CD14-positive monocyte (primary cell): ENCODE data around the gene GGA3. TPM values are rescaled to one million over a fixed set of nuclear protein-coding genes. Genes with fewer than 3 reads are reported as not detected.

ENCODE experiments used
- DNase-seq, 3 donors: peaks; one replicate each; pipeline ENCODE4 v3.0.0-alpha.2; 2011 to 2022
- H2AFZ ChIP-seq: 2 replicates; pipeline ENCODE4 v1.6.0; 2012; ENCODE audit warnings: mild to moderate bottlenecking, low read depth, low read length, inconsistent platforms; ENCODE audit not compliant: insufficient read depth, poor library complexity, severe bottlenecking
- H3K27ac ChIP-seq, 2 donors: 1 replicate in 1 of 2; 2 replicates in 1 of 2; pipeline ENCODE4 v1.5.1; 2012 to 2013; ENCODE audit warnings: low read length in 2 of 2, control low read depth in 1 of 2, inconsistent platforms in 1 of 2, low read depth in 1 of 2, mild to moderate bottlenecking in 1 of 2
- H3K27me3 ChIP-seq, 2 donors: one replicate each; pipeline versions ENCODE4 v1.6.0 to v1.6.1; 2011 to 2013; ENCODE audit warnings: low read length in 2 of 2; ENCODE audit not compliant: control insufficient read depth in 2 of 2, insufficient read depth in 2 of 2
- H3K36me3 ChIP-seq, 2 donors: replicated peaks in 1 of 2; 1 replicate in 1 of 2; 2 replicates in 1 of 2; pipeline versions ENCODE4 v1.5.1 to v1.6.1; 2012 to 2013; ENCODE audit warnings: low read length in 2 of 2, control low read depth in 1 of 2, inconsistent platforms in 1 of 2, mild to moderate bottlenecking in 1 of 2; ENCODE audit not compliant: insufficient read depth in 2 of 2, control insufficient read depth in 1 of 2
- H3K4me1 ChIP-seq, 2 donors: 1 replicate in 1 of 2; 2 replicates in 1 of 2; pipeline versions ENCODE4 v1.5.1 to v1.6.1; 2012 to 2013; ENCODE audit warnings: low read length in 2 of 2, control low read depth in 1 of 2, inconsistent platforms in 1 of 2, mild to moderate bottlenecking in 1 of 2, moderate library complexity in 1 of 2; ENCODE audit not compliant: insufficient read depth in 2 of 2, control insufficient read depth in 1 of 2
- H3K4me2 ChIP-seq: replicated peaks from 2 replicates; pipeline ENCODE3; 2012; ENCODE audit warnings: low read length, moderate library complexity, mild to moderate bottlenecking; ENCODE audit not compliant: poor library complexity, severe bottlenecking; ENCODE audit errors: extremely low read depth
- H3K4me3 ChIP-seq, 3 experiments: fragments of 200-600 bp in 1 of 3; sonication (generic) in 1 of 3; replicated peaks in 1 of 3; 1 replicate in 2 of 3; 2 replicates in 1 of 3; pipeline ENCODE4 v1.5.1; 2011 to 2013; ENCODE audit warnings: low read length in 3 of 3, mild to moderate bottlenecking in 3 of 3, control low read depth in 2 of 3, low read depth in 2 of 3, inconsistent platforms in 1 of 3, moderate library complexity in 1 of 3
- H3K79me2 ChIP-seq: 2 replicates; pipeline ENCODE4 v1.6.0; 2012; ENCODE audit warnings: mild to moderate bottlenecking, control low read depth, inconsistent platforms, low read length, moderate library complexity; ENCODE audit not compliant: insufficient read depth
- H3K9ac ChIP-seq: 2 replicates; pipeline ENCODE4 v1.6.0; 2017; ENCODE audit warnings: low read length, mild to moderate bottlenecking; ENCODE audit not compliant: insufficient read depth, poor library complexity, severe bottlenecking
- H3K9me3 ChIP-seq, 2 donors: replicated peaks in 1 of 2; 1 replicate in 1 of 2; 2 replicates in 1 of 2; pipeline versions ENCODE4 v1.5.1 to v1.6.1; 2012 to 2013; ENCODE audit warnings: low read length in 2 of 2, control low read depth in 1 of 2; ENCODE audit not compliant: control insufficient read depth in 1 of 2, insufficient read depth in 1 of 2
- H4K20me1 ChIP-seq: 2 replicates; pipeline ENCODE4 v1.6.0; 2012; ENCODE audit warnings: mild to moderate bottlenecking, low read length, control low read depth, moderate library complexity; ENCODE audit not compliant: insufficient read depth
- H3K27ac Mint-ChIP-seq, 7 donors: one replicate each; pipeline ENCODE4 v1.8.0; 2020; ENCODE audit warnings: mild to moderate bottlenecking in 7 of 7, mixed read lengths in 7 of 7, moderate library complexity in 6 of 7, inconsistent platforms in 2 of 7
- H3K27me3 Mint-ChIP-seq, 3 donors: one replicate each; pipeline ENCODE4 v1.8.0; 2021 to 2022; ENCODE audit warnings: low read depth in 3 of 3, mild to moderate bottlenecking in 3 of 3, mixed read lengths in 3 of 3, moderate library complexity in 3 of 3, inconsistent platforms in 1 of 3
- H3K36me3 Mint-ChIP-seq, 2 donors: one replicate each; pipeline ENCODE4 v1.8.0; 2020; ENCODE audit warnings: mixed read lengths in 2 of 2, inconsistent platforms in 1 of 2, mild to moderate bottlenecking in 1 of 2
- H3K4me1 Mint-ChIP-seq: one replicate; pipeline ENCODE4 v1.8.0; 2020; ENCODE audit warnings: mild to moderate bottlenecking, mixed read lengths
- H3K4me3 Mint-ChIP-seq, 2 donors: one replicate each; pipeline ENCODE4 v1.8.0; 2020; ENCODE audit warnings: mild to moderate bottlenecking in 2 of 2, mixed read lengths in 2 of 2, moderate library complexity in 1 of 2
- H3K9me3 Mint-ChIP-seq, 7 donors: one replicate each; pipeline ENCODE4 v1.8.0; 2020 to 2022; ENCODE audit warnings: mixed read lengths in 7 of 7, mild to moderate bottlenecking in 6 of 7, moderate library complexity in 6 of 7, inconsistent platforms in 2 of 7
- CTCF ChIP-seq: fragments of 200-600 bp; IDR thresholded peaks from one replicate; pipeline ENCODE4 v1.8.0; 2022; ENCODE audit warnings: antibody characterized with exemption, mild to moderate bottlenecking
- WGBS: methylation state at CpG from one replicate; pipeline ENCODE4 v1.1.5; 2013; ENCODE audit warnings: missing lambda C conversion rate; ENCODE audit not compliant: insufficient coverage; 5-methylcytosine and 5-hydroxymethylcytosine counted together
- intact Hi-C, 2 donors: fragments of 100-400 bp; cut with micrococcal nuclease; formaldehyde crosslinking; loops; one replicate each; pipeline versions ENCODE4 v1.15.0 to v1.15.1; 2023
- polyA plus RNA-seq, 3 donors: library from polyadenylated mRNA; depleted of rRNA in 1 of 3; unstranded in 2 of 3; stranded (reverse) in 1 of 3; fragments of 300-500 nt in 2 of 3; fragments of >200 nt in 1 of 3; fragmentation: Illumina TruSeq in 2 of 3; gene quantifications; 1 replicate in 2 of 3; 2 replicates in 1 of 3; pipeline ENCODE4 v1.2.3, GENCODE V29; 2012 to 2021

GGA3 gene
- polyA plus RNA-seq, 3 donors: 4.3 to 162 (median 15.7) TPM

GRCh38 chr17:75269844-75270217 lies 8.4 kb upstream of the GGA3 start:
- peaks cover 29 to 40% of the 10 kb centered on the region in 2 donors for H3K36me3 Mint-ChIP-seq
- H3K36me3 ChIP-seq: peaks cover 16 to 38% of the 10 kb centered on the region in 2 donors
- peak overlapping the region; percentile 89 for H3K4me2 ChIP-seq
- peaks cover 4% of the 10 kb centered on the region for H4K20me1 ChIP-seq
- H3K4me3 Mint-ChIP-seq: peak overlapping the region; percentile 81 to 92
- peaks cover 68 to 75% of the 10 kb centered on the region in 2 donors for H3K4me1 ChIP-seq
- peak overlapping the region; percentile 96 for H3K9ac ChIP-seq
- intact Hi-C loops: loop anchor here (5.0 to 10.0 kb wide), 3 partner anchors 137 to 315 kb away; partner anchors contain the start of genes GRB2 (in 1 of the 2) and MYO15B (in 1 of the 2)
- H3K27ac ChIP-seq: peak overlapping the region; percentile 89 to 94
- no peaks in the 10 kb centered on the region for H3K9me3 ChIP-seq
- H3K79me2 ChIP-seq: peaks cover 73% of the 10 kb centered on the region
- H3K4me3 ChIP-seq: peak overlapping the region; percentile 69 to 94 (median 92)
- peak overlapping the region; percentile 83 for H2AFZ ChIP-seq
- peaks cover 0 to 2% (median 0%) of the 10 kb centered on the region in 3 donors for H3K27me3 Mint-ChIP-seq
- DNase-seq: peak in 1 of 3 donors; percentile 41
- no peak for TF ChIP-seq CTCF
- peak overlapping the region; percentile 85 to 94 (median 92) for H3K27ac Mint-ChIP-seq
- H3K9me3 Mint-ChIP-seq: peaks cover 0 to 4% (median 0%) of the 10 kb centered on the region in 7 donors
- H3K4me1 Mint-ChIP-seq: peaks cover 68% of the 10 kb centered on the region
- 0% methylated on average over 3 of the region's 6 CpGs for WGBS
- no peaks in the 10 kb centered on the region for H3K27me3 ChIP-seq

GRCh38 chr17:75267411-75268232 lies 6.2 kb upstream of the GGA3 start:
- 92% methylated on average over 8 of the region's 14 CpGs for WGBS
- DNase-seq: peak in 1 of 3 donors; percentile 21
- peak overlapping the region; percentile 57 to 93 (median 85) for H3K27ac Mint-ChIP-seq
- Histone ChIP-seq H2AFZ (no peak overlapping the region), H4K20me1 (peaks cover 4% of the 10 kb centered on the region), H3K27me3 (no peaks in the 10 kb centered on the region), H3K9ac (no peak overlapping the region), H3K27ac (peak overlapping the region; percentile 76 to 89), H3K79me2 (peaks cover 76% of the 10 kb centered on the region), H3K4me1 (peaks cover 66 to 73% of the 10 kb centered on the region in 2 donors), H3K9me3 (no peaks in the 10 kb centered on the region), H3K4me3 (peak overlapping the region in 1 of 3 experiments; percentile 92), H3K36me3 (peaks cover 11 to 37% of the 10 kb centered on the region in 2 donors), H3K4me2 (peak overlapping the region; percentile 34)
- intact Hi-C loops: loop anchor here in 1 of 2 donors (10.0 kb wide), 2 partner anchors 233 to 317 kb away; partner anchors contain the start of gene MYO15B
- peaks cover 0 to 2% (median 0%) of the 10 kb centered on the region in 3 donors for H3K27me3 Mint-ChIP-seq
- H3K9me3 Mint-ChIP-seq: peaks cover 0 to 4% (median 0%) of the 10 kb centered on the region in 7 donors
- peaks cover 62% of the 10 kb centered on the region for H3K4me1 Mint-ChIP-seq
- peaks cover 22 to 38% of the 10 kb centered on the region in 2 donors for H3K36me3 Mint-ChIP-seq
- peak overlapping the region in 1 of 2 donors; percentile 54 for H3K4me3 Mint-ChIP-seq
- no peak for TF ChIP-seq CTCF
